Breast epithelium (tissue), 3 donors: ENCODE measurements around the gene HES5.
A peak's percentile ranks its signal among the peaks of the same experiment; 100 is the strongest.

Experiments used
- POLR2A ChIP-seq: fragments of 450-650 bp; IDR thresholded peaks from one replicate; pipeline ENCODE4 v1.6.1; 2016; ENCODE audit warnings: antibody characterized with exemption, mild to moderate bottlenecking, moderate library complexity
- TF ChIP-seq, protein P1 (sequence below), 3 donors: fragments of 450-650 bp; IDR thresholded peaks; one replicate each; pipeline ENCODE4 v1.5.1; 2016 to 2017; ENCODE audit warnings: antibody characterized with exemption in 3 of 3, mild to moderate bottlenecking in 3 of 3, moderate library complexity in 3 of 3

DNA sequence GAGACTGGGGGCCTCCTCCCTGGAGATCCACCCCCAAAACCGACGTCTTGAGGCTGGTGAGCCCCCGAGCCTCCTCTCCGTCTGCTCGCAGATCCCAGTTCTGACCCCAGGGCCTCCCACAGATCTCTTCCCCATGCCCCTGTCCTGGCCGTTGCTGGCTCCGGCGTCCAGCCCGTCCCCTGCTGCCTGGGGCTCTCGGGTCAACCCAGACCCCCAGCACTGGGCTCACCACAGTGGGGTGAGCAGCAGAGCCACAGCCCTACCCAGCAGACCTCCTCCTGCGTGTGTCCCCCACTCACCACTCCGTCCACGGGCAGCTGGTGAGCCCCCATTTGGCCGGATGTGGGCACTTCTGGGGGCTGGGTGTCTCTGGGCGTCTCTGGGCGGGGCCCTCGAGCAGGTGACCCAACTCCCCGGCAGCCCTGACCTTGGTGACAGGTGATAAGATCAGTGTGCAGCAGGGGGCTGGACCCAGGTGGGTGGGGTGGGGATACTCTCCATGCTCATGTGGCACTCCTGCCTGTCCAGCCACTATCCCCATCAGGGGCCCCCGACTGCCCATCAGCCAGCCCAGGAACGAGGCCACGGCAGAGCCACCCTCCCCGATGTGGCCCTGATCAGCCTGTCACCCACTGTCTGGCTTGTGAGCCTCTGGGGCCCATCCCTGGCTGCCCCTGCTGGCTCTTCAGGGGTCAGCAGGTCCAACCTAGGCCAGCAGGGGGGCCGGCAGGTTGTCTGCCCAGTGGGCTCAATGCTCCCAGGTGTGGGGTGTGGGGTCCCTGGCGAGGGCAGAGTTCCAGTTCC, 26.8 kb upstream of the HES5 start:
- TF ChIP-seq POLR2A = no peak
- TF ChIP-seq, protein P1, sequence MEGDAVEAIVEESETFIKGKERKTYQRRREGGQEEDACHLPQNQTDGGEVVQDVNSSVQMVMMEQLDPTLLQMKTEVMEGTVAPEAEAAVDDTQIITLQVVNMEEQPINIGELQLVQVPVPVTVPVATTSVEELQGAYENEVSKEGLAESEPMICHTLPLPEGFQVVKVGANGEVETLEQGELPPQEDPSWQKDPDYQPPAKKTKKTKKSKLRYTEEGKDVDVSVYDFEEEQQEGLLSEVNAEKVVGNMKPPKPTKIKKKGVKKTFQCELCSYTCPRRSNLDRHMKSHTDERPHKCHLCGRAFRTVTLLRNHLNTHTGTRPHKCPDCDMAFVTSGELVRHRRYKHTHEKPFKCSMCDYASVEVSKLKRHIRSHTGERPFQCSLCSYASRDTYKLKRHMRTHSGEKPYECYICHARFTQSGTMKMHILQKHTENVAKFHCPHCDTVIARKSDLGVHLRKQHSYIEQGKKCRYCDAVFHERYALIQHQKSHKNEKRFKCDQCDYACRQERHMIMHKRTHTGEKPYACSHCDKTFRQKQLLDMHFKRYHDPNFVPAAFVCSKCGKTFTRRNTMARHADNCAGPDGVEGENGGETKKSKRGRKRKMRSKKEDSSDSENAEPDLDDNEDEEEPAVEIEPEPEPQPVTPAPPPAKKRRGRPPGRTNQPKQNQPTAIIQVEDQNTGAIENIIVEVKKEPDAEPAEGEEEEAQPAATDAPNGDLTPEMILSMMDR (IDR thresholded peaks at IDR 0.05) = peak in 1 of 3 donors; percentile 4
